Measurements from ENCODE around the gene TMEM253.

The TMEM253 gene

DNA sequence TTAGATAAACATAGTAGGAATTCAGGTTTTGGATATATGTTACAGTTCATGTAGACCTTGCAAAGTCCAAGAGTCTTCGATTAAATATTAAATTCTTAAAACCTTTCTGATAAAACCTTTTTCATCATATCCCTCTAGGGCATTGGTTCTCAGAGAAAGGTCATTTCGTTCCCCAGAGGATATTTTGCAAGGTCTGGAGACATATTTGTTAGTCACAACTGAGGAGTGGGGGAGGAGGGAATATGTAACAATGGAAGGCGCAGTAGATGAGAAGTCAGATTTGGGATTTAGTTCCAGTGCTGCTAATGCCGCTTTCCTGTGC lies 5.3 kb downstream of the TMEM253 start:
- TF ChIP-seq, protein P1, sequence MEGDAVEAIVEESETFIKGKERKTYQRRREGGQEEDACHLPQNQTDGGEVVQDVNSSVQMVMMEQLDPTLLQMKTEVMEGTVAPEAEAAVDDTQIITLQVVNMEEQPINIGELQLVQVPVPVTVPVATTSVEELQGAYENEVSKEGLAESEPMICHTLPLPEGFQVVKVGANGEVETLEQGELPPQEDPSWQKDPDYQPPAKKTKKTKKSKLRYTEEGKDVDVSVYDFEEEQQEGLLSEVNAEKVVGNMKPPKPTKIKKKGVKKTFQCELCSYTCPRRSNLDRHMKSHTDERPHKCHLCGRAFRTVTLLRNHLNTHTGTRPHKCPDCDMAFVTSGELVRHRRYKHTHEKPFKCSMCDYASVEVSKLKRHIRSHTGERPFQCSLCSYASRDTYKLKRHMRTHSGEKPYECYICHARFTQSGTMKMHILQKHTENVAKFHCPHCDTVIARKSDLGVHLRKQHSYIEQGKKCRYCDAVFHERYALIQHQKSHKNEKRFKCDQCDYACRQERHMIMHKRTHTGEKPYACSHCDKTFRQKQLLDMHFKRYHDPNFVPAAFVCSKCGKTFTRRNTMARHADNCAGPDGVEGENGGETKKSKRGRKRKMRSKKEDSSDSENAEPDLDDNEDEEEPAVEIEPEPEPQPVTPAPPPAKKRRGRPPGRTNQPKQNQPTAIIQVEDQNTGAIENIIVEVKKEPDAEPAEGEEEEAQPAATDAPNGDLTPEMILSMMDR (IDR thresholded peaks at IDR 0.05; ENCODE audit: borderline replicate concordance, insufficient read depth, low read depth, low read length), result no peak
- H3K4me3 ChIP-seq (ENCODE audit: low read depth, low read length), result no peak overlapping the region

- H3K4me3 ChIP-seq (ENCODE audit: low read depth, low read length), result no peak overlapping the region
- TF ChIP-seq, protein P1 (IDR thresholded peaks at IDR 0.05; ENCODE audit: borderline replicate concordance, insufficient read depth, low read depth, low read length), result peak; percentile 88
Measured at GRCh38 chr14:21106498-21107282, 5.8 kb downstream of the TMEM253 start.

- TF ChIP-seq, protein P1 (IDR thresholded peaks at IDR 0.05; ENCODE audit: borderline replicate concordance, insufficient read depth, low read depth, low read length), result no peak
- H3K4me3 ChIP-seq (ENCODE audit: low read depth, low read length), result no peak overlapping the region
Measured at GRCh38 chr14:21107283-21107800, 6.5 kb downstream of the TMEM253 start.

DNA sequence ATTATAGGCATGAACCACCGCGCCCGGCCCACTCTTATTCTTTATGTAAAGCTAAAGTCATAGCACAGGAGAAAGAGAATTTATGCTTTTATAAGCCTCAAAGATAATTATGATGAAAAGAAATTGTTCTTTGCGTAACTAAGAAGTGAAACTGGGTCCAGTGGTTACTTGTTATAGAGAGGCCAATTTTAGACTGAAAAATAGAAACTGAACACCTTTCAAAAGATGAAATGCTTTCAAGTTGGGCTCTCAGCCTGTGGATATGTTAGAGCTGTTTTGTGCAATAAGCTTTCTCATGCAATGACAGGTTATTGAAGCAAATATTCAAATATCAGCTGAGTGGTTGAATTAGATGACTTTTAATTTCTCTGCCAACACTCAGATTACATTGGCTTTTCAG lies 7.9 kb downstream of the TMEM253 start:
- TF ChIP-seq, protein P1 (IDR thresholded peaks at IDR 0.05; ENCODE audit: borderline replicate concordance, insufficient read depth, low read depth, low read length), result no peak
- H3K4me3 ChIP-seq (ENCODE audit: low read depth, low read length), result no peak overlapping the region

DNA sequence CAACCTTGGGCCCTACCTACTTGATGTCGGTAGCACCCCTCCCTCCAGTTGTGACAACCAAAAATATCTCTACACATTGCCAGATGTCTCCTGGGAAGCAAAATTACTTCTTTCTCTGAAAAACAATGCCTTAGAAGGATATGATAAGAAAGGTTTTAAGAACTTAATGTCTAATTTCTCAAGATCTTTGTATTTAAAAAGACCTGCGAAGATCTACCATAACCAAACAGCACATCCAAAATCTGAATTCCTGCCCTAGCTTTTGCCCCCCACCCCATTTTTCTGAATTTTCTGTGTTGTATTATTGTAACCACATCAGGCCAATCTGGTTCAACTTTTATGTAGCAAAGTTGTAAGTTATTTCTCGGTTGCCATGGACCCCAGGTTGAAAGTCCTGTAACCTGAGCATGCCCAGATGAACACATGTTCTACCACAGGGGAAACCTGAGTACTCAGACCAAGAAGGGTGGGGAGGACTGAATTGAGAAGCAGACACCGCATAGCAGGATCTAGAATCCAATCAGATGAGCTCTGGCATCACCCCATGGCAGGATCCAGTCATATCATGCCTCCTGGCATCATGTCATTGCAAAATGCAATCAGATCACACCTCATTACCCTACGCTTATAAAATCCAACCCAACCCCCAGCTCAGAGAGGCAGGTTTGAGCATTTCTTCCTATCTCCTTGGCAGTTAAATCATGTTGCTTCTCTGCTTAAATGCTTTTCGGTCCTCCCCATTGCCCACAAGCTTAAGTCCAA lies 8.7 kb downstream of the TMEM253 start:
- TF ChIP-seq, protein P1 (IDR thresholded peaks at IDR 0.05; ENCODE audit: borderline replicate concordance, insufficient read depth, low read depth, low read length), result no peak
- no peak overlapping the region for H3K4me3 ChIP-seq (ENCODE audit: low read depth, low read length)

DNA sequence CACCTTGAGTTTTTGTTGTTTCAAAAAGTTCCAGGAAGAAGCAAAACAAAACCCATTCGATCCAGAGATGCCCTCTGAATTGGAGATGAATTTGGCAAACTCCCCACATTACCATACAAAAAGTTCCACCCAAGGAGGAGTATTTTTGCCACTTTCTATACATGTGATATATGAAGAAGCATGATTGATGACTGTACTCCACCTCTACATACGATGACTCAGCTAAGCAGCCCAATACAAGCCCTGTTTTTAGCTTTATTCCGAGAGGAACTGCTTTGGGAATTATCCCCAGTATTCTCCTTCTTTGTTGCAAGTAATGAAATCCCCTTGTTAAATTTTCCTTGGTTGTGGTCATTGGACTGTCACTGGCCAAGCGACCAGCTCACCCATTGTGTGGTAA lies 11.4 kb downstream of the TMEM253 start:
- no peak overlapping the region for H3K4me3 ChIP-seq (ENCODE audit: low read depth, low read length)
- TF ChIP-seq, protein P1 (IDR thresholded peaks at IDR 0.05; ENCODE audit: borderline replicate concordance, insufficient read depth, low read depth, low read length), result no peak

All from GM12875 (cell line).